GM12891 (cell line): ENCODE results near the gene RPS6KA2.

Experiments used
- PAX5 ChIP-seq: IDR thresholded peaks from 2 replicates; pipeline ENCODE4 v1.6.1; 2011; ENCODE audit warnings: low read length, moderate library complexity, mild to moderate bottlenecking; ENCODE audit not compliant: insufficient read depth, severe bottlenecking
- POLR2A ChIP-seq: IDR thresholded peaks from 2 replicates; pipeline ENCODE4 v1.6.1; 2011; ENCODE audit warnings: low read depth, low read length, control low read depth
- POLR2AphosphoS5 ChIP-seq: IDR thresholded peaks from 2 replicates; pipeline ENCODE4 v1.6.1; 2011; ENCODE audit warnings: low read depth, low read length, control low read depth
- POU2F2 ChIP-seq: IDR thresholded peaks from 2 replicates; pipeline ENCODE4 v1.6.1; 2011; ENCODE audit warnings: low read depth, mild to moderate bottlenecking, control low read depth, low read length, moderate library complexity
- SPI1 ChIP-seq: IDR thresholded peaks from 2 replicates; pipeline ENCODE4 v1.6.1; 2011; ENCODE audit warnings: low read depth, low read length, control low read depth
- TAF1 ChIP-seq: IDR thresholded peaks from 2 replicates; pipeline ENCODE4 v1.6.1; 2011; ENCODE audit warnings: low read depth, low read length, control low read depth

GRCh38 chr6:166459272-166459671 is 167.8 kb downstream of the RPS6KA2 start:
- no peak for TF ChIP-seq POLR2AphosphoS5
- TF ChIP-seq TAF1, result no peak
- TF ChIP-seq POLR2A, result no peak
- TF ChIP-seq SPI1, result no peak
- TF ChIP-seq POU2F2, result no peak
- TF ChIP-seq PAX5, result no peak
